NCI-H1105 (cell line): ENCODE measurements around the gene TBC1D5.
"Not testable (repeated sequence)": the region's sequence is repeated elsewhere in the genome, so short reads cannot be mapped to it uniquely, and the experiment has no call there.

Experiments used
- DNase-seq: peaks from one replicate; lab custom pipeline; 2025; lab: John Stamatoyannopoulos, UW

TBC1D5 gene, protein sequence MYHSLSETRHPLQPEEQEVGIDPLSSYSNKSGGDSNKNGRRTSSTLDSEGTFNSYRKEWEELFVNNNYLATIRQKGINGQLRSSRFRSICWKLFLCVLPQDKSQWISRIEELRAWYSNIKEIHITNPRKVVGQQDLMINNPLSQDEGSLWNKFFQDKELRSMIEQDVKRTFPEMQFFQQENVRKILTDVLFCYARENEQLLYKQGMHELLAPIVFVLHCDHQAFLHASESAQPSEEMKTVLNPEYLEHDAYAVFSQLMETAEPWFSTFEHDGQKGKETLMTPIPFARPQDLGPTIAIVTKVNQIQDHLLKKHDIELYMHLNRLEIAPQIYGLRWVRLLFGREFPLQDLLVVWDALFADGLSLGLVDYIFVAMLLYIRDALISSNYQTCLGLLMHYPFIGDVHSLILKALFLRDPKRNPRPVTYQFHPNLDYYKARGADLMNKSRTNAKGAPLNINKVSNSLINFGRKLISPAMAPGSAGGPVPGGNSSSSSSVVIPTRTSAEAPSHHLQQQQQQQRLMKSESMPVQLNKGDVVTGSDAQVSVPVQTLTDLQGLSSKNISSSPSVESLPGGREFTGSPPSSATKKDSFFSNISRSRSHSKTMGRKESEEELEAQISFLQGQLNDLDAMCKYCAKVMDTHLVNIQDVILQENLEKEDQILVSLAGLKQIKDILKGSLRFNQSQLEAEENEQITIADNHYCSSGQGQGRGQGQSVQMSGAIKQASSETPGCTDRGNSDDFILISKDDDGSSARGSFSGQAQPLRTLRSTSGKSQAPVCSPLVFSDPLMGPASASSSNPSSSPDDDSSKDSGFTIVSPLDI

DNA sequence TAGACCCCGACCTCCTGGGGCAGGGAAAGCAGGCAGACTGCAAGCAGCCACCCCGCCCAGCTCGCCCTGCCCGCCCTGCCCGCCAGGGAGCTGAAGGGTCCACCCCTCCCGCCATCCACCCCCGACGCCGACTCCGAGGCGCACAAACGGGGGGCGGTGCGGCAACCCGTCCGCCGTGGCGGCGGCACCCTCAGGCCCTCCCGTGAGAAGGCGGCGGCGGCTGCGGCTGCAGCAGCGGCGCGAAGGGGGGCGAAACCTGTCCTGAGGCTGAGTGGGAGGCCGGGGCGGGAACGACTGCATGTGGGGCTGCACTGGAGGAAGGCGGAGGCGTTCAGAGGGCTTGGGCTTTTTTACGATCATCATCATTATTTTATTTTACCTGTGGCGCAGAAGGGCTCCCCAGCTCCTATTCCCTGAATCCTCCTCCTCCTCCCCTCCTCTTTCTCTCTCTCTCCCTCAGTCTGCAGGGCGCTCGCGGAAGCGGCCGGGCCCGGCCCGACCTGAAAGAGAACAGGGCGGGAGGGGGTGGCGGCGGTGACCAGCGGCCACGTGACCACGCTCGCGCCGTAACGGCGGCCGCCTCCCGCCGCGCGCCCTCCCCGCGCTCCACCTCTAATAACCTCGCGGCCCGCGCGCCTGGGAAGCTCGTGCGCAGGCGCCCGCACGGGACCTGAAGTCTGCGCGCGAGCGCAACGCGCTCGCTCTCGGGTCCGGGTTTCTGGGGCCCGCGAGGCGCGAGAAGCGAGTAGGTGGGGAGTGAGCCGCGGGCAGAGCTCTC lies at the start of gene TBC1D5:
Gene TBC1D5 (minus strand): TSS at position 530 of the 778 bp plus-strand sequence. CDS start 234,061 bp downstream, outside the sequence.
- peak; percentile 90 for DNase-seq

DNA sequence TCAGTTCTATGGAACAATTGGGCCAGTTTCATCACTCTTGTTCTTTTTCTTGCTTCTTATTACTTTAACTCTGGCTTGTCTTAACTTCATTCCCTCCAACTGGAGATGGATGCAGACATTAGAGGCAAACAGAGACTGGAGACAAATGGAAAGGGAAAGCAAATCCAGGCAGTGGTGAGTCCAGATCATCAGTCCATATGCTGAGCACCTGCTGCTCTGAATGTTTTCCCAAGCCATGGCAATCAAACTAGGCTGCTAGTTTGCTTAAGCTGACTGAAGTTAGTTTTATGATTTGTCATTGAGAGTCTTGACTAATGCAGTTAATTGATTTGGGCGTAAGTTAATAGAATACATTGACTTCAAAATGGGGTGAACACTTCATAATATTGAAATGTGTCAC lies 41.0 kb upstream of the TBC1D5 start:
- DNase-seq = no peak

DNA sequence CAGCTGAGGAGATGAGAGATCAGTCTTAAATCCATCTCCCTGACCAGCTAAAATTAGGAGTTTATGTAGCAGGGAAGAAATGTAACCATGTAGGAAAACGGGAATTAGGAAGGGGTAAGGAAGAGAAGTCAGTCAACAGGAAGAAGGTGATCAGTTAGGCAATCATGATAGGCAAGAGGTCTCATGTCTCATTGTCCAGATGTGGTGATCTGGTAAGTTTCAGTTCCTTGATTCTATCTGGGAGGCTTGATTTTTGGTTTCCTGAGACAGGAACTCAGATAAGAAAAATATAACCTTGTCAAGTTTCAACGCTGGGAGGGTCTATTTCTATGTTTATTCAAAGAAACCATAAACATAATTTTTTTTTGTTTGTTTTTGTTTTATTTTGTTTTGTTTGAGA lies 40.3 kb upstream of the TBC1D5 start:
- DNase-seq = no peak

DNA sequence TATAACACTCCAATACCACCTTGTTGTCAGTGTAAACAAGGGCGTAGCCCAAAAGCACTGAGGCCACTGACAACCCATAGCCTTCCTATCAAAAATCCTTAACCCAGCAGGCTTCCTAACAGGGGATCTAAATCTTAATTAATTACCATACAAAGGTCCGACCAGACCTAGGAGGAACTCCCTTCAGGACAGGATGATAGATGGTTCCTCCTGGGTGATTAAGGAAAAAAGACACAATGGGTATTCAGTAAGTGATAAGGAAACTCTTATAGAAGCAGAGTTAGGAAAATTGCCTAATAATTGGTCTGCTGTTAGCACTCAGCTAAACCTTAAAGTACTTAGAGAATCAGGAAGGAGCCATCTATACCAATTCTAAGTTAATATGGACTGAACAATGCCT lies 37.9 kb upstream of the TBC1D5 start:
- DNase-seq = not testable (repeated sequence)

DNA sequence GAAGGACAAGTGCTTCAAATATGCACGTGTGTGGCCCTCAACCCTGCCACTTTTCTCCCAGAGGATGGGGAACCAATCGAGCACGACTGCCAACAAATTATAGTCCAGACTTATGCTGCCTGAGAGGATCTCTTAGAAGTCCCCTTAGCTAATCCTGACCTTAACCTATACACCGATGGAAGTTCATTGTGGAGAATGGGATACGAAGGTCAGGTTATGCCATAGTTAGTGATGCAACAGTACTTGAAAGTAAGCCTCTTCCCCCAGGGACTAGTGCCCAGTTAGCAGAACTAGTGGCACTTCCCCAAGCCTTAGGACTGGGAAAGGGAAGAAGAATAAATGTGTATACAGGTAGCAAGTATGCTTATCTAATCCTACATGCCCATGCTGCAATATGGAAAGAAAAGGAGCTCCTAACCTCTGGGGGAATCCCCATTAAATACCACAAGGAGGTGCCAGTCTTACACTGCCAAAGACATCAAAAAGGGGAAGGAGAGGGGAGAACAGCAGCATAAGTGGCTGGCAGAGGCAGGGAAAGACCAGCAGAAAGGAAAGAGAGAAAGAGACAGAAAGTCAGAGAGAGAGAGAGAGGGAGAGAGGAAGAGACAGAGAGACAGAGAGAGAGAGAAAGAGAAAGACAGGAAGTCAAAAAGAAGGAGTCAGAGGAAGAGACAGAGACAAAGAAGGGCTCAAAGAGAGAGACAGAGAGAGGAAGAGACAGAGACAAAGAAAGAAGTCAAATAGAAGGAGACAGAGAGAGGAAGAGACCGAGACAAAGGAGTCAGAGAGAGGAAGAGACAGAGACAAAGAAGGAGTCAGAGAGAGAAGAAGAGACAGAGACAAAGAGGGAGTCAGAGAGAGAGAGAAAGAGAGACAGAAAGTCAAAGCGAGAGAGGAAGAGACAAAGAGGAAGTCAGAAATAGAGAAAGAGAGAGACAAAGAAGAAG lies 37.1 kb upstream of the TBC1D5 start:
- DNase-seq = not testable (repeated sequence)

DNA sequence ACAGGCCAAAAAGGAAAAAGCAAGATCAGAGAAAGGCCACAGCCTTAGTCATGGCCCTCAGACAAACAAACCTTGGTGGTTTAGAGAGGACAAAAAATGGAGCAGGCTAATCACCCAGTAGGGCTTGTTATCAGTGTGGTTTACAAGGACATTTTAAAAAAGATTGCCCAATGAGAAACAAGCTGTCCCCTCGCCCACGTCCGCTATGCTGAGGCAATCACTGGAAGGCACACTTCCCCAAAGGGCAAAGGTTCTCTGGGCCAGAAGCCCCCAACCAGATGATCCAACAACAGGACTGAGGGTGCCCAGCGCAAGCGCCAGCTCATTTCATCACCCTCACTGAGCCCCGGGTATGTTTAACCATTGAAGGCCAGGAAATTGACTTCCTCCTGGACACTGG lies 34.9 kb upstream of the TBC1D5 start:
- DNase-seq = not testable (repeated sequence)

DNA sequence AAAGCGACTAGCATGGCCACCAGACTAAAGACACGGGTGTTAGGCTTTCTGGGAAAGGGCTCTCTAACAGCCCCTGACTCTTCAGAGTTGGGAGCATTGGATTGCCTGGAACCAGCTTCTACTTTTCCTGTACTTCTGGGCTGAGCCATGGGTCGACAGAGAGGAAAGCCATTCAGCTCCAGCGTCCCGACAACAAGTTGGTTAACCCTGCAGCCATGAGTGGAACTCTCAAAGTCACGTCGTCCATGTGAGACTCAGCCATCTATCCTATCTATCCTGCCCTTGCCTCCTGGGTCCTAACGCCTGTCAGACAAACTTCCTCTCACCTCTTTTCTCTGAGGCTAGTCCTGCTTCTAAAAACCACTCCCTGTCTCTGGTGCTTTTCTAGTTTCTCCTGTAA lies 32.6 kb upstream of the TBC1D5 start:
- no peak for DNase-seq

DNA sequence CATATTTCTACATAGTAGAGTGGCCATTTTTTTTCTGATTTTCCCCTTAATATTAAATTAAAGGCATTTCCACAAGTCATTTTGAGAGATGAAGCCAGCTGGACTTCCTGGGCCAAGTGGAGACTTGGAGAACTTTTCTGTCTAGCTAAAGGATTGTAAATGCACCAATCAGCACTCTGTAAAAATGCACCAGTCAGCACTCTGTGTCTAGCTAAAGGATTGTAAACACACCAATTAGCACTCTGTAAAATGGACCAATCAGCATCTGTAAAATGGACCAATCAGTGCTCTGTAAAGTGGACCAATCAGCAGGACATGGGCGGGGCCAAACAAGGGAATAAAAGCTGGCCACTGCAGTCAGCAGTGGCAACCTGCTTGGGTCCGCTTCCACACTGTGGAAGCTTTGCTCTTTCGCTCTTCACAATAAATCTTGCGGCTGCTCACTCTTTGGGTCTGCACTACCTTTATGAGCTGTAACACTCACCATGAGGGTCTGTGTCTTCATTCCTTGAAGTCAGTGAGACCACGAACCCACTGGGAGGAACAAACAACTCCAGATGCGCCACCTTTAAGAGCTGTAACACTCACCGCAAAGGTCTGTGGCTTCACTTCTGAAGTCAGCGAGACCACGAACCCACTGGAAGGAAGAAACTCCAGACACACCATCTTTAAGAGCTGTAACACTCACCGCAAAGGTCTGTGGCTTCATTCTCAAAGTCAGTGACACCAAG lies 31.9 kb upstream of the TBC1D5 start:
- DNase-seq = not testable (repeated sequence)

DNA sequence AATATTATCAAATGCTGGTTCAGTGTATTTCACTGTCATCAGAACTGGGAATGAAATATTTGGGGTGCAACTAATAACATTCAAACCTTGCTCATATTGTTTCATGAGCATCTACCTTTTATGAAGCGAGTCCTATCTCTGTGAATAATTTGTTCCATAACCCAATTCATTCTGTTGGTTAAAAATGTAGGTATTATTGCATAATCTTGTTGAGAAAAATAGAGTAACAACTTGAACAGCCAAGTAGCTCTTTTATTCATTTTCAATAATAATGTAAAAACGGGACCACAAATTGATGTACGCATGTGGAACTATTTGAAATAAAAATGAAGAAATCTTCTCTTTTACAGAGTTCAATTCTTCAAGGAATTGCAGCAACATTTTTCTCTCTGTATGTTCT lies 30.1 kb upstream of the TBC1D5 start:
- no peak for DNase-seq

DNA sequence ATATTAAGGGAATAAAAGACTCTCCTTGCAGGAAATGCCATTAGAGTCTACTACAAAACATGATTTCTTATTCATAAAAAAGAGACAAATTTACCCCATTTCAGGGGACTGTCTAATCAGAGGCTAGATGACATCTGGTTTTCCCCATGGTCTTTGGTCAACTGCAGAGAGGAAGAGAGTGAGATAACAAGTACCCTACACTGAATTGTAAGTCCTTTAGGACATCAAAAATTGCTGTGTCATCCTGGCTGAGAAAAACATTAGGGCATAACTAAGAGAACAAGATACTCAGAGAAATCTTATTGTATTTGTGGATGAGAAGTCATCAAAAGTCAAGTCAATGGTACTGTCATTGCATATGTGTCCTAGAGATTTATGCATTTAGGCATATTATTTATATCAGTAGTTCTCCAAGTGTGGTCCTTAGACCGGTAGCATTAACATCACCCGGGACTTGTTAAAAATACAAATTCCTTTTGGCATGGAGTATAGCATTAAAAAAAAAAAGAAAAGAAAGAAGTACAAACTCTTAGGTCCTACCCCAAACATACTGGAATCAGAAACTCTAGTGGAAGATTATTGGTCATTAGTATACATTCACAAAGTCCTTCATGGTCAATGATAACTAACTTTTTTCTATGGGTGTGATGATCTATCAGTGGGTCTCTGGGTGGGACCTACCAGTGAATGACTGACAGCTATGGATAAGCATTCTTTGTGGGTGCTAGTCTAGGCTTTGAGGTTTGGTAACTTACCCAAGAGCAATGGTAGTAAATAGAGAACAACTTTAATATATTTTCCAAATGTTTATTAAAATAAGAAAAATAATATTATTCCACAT lies 29.0 kb upstream of the TBC1D5 start:
- DNase-seq = no peak

DNA sequence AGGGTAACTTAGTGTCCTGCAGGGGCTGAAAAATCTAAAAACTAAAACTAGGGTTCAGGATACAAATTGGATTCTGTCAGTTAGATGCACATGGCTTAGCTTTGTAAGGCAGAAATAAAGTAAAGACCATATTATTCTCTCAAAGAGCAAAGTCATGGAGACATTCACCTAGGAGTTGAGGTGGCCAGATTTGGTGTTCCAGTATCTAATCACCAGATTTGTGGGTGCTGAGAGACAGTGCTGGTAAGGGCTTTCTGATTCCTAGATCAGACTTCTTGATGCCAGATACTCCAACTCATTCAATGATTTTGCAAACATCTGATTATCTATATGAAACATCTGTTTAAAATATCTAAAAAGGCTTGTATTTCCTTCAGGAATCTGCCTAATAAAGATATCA lies 28.3 kb upstream of the TBC1D5 start:
- DNase-seq = no peak

DNA sequence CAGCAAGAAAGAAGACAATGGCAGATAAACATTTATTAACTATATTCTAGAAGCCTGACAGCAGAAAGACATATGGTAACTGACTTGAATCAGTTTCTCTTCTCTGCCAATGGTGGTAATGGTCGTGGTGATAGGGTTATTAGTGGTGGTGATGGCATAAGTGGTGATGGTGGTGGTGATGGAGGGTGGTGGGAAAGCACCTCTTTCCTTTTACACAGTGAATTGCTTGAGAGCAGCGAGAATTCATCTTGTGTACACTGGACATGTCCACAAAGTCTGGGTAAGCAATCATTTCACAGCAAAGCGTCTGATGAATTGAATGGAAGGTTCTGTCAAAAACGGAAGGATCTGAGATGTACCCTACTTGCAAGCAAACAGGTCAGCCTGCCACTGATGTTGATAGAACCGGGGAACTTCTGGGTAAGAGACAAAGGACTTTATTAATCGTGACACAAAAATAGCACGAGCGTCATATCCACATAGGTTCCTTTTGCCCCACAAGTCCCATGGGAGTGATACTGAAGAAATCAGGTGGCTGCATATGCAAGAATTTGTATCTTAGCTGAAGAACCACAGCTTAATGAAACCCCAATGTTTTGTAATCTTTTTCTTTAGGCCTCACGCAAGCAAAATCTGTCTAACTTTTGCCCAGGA lies 23.5 kb upstream of the TBC1D5 start:
- no peak for DNase-seq

DNA sequence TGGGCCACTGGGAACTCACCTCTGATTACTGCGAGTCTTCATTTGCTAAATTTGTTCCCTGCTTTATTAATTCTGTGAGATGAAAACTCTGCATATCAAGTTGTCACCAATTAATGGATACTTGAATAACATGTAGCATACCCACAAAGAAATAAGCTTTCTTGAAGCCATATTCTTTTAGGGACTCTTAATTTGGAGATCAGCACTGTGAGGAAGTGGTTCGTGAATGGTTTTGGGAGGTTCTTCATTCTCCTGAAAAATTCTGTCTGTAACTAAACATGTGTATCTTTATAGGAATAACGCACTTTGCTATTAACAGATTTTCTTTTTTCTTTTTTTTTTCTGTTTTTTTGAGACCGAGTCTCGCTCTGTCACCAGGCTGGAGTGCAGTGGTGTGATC lies 19.1 kb upstream of the TBC1D5 start:
- DNase-seq = no peak

DNA sequence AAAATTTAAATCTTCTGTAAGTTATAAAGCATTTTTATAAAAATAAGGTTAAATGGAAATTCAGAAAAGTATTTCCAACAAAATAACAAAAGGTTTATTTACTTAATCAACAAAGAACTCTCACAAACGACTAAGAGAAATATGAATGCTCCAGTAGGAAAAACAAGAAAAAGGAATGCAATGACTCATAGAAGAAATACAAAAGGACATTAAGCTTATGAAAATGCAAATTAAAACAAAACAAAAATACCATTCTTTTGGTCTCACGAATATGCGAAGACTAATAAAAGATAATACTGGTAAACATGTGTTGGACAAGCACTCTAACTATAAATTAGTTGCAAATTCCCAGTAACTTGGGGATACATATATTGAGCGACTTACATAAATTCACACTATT lies 17.5 kb upstream of the TBC1D5 start:
- no peak for DNase-seq

DNA sequence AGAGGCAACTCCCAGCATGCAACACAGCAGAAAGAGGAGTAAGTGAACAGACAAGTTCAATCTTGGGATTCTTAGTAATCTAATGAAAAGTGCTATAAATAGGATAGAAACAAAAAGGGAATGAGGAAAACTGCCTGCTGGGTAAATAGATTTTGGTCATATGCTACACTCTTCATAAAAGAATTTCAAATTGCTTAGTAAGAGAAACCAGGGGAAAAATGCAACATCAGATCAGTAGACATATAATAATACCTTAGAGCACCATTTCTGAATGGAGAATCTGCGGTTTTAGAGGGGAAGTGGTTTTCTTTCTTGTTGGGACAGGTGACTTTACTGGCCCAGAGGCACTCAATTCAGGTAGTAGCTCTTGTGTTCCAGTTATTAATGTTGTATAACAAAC lies 13.4 kb upstream of the TBC1D5 start:
- DNase-seq = no peak

DNA sequence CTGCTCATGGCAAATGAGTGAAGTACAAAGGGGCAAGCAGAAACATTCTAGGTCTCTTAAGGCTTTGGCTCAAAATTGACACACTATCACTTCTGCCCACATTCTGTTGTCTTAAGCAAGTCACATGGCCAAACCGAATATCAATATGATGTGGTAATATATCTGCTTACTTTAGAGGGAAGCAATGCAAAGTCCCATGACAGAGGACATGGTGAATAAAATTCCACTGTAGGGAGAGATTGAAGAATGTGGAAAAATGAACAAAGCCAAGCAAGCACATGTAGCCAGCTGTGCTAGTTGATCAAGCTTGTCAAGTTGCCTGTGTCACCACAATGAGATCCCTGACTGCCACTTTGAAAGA lies 11.2 kb upstream of the TBC1D5 start:
- no peak for DNase-seq

DNA sequence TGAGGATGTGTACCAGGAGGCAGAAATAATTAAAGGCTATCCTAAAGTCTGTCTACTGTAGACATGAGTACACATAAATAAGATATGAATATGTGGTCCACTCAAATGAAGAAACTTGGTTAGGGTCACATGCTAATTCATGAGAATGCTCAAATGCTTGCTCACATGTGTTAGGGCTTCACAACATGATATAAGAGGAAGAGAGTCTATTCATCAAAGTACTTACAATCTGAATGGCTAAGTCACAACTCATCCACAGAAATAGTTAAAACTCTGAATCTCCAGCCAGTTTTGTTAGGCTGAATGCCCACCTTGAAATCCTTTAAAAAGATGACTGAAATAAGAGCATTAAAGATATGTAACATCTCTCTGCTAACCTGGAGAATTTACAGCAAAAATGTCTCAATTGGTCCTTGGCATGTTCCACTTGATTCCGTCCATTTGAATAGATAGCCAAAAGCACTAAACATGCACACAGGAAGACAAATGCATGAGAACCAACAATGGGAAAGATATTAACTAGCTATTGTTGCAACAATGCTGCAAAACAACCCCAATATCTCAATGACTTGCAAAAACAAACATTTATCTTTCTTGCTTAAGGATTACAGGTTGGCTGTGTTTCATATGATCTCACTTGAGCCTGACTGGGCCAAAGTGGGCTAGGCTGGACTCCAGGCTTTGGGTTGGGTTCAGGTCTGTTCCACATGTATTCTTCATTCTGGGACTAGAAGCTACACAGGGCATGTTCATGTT lies 10.6 kb upstream of the TBC1D5 start:
- no peak for DNase-seq

DNA sequence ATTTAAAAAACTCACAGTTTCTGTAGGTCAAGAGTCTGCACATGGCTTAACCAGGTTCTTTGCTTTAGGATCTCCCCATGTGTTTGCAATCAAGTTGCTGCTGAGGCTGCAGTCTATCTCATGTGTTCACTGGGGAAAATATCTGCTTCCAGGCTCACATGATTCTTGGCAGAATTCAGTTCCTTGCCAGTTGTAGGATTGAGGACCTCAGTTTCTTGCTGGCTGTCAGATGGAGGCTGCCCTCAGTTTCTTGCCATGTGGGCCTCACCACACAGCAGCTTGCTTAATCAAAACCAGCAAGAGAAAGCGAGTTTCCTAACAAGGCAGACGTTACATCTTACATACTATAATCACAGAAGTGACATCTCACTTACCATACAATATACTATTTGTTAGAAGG lies 10.0 kb upstream of the TBC1D5 start:
- DNase-seq = no peak
